ENCODE data around the gene LMNTD2. TPM values are rescaled to one million over a fixed set of nuclear protein-coding genes. Genes with fewer than 3 reads are reported as not detected.

The LMNTD2 gene
- total RNA-seq, 1 experiment from 2014 or later = 4.0 TPM

- no peak overlapping the region for H3K4me3 Mint-ChIP-seq
- peaks cover 3% of the 10 kb centered on the region; the same call in 1 of the 2 replicates for H3K27me3 Mint-ChIP-seq (ENCODE audit: low read depth)
- POLR2A ChIA-PET = no interaction called here
- ATAC-seq (no peak), DNase-seq (ENCODE audit: low spot score) (no peak)
- no peaks in the 10 kb centered on the region for H3K9me3 Mint-ChIP-seq
- H3K36me3 Mint-ChIP-seq = peaks cover 5% of the 10 kb centered on the region; the same call in 1 of the 2 replicates
- no peaks in the 10 kb centered on the region for H3K4me1 Mint-ChIP-seq
- CTCF ChIA-PET = no interaction called here
- H3K27ac Mint-ChIP-seq = no peak overlapping the region
- TF ChIP-seq TEAD4 (CRISPR knock-in tag; IDR thresholded peaks at IDR 0.05) = no peak
- no peak for TF ChIP-seq AR (CRISPR knock-in tag; IDR thresholded peaks at IDR 0.05)
- TF ChIP-seq, protein P1, sequence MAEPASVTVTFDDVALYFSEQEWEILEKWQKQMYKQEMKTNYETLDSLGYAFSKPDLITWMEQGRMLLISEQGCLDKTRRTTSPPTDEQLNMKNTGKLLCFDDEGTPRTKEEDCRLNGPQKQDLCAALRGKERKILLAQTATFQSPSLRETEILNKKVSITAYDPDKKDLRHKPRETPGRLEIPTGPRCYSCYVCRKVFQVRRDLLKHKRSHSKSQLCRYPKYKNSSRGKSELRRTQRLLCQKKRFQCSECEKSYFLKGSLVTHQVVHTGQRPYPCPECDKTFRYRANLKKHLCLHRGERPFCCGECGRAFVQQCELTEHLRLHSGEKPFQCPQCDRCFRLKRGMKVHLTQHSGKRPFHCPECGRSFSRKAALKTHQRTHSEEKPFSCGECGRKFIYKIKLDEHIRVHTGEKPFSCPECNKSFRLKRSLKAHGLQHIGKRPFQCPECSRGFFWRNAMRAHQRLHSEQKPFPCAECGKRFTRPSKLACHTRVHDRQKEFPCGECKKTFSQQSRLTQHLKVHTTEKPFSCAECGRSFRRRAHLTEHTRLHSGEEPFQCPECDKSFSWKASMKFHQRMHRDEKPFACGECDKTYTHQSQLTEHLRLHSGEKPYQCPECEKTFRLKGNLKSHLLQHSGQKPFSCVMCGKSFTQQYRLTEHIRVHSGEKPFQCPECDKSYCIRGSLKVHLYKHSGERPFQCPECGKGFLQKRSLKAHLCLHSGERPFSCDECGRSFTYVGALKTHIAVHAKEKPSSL (CRISPR knock-in tag; conservative IDR thresholded peaks at IDR 0.05) = no peak
- TF ChIP-seq ZMAT4 (CRISPR knock-in tag; IDR thresholded peaks at IDR 0.05) = no peak
- TF ChIP-seq, protein P2, sequence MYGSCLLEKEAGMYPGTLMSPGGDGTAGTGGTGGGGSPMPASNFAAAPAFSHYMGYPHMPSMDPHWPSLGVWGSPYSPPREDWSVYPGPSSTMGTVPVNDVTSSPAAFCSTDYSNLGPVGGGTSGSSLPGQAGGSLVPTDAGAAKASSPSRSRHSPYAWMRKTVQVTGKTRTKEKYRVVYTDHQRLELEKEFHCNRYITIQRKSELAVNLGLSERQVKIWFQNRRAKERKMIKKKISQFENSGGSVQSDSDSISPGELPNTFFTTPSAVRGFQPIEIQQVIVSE (CRISPR knock-in tag; IDR thresholded peaks at IDR 0.05; ENCODE audit: borderline replicate concordance) = no peak
- TF ChIP-seq NFE2L1 (CRISPR knock-in tag; IDR thresholded peaks at IDR 0.05) = no peak
- TF ChIP-seq ESRRA (CRISPR knock-in tag; IDR thresholded peaks at IDR 0.05; ENCODE audit: borderline replicate concordance) = no peak
- TF ChIP-seq NR2C2 (CRISPR knock-in tag; IDR thresholded peaks at IDR 0.05) = no peak
- TF ChIP-seq, protein P3, sequence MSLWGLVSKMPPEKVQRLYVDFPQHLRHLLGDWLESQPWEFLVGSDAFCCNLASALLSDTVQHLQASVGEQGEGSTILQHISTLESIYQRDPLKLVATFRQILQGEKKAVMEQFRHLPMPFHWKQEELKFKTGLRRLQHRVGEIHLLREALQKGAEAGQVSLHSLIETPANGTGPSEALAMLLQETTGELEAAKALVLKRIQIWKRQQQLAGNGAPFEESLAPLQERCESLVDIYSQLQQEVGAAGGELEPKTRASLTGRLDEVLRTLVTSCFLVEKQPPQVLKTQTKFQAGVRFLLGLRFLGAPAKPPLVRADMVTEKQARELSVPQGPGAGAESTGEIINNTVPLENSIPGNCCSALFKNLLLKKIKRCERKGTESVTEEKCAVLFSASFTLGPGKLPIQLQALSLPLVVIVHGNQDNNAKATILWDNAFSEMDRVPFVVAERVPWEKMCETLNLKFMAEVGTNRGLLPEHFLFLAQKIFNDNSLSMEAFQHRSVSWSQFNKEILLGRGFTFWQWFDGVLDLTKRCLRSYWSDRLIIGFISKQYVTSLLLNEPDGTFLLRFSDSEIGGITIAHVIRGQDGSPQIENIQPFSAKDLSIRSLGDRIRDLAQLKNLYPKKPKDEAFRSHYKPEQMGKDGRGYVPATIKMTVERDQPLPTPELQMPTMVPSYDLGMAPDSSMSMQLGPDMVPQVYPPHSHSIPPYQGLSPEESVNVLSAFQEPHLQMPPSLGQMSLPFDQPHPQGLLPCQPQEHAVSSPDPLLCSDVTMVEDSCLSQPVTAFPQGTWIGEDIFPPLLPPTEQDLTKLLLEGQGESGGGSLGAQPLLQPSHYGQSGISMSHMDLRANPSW (CRISPR knock-in tag; conservative IDR thresholded peaks at IDR 0.05; ENCODE audit: low read depth) = no peak
- TF ChIP-seq NR1H2 (CRISPR knock-in tag; IDR thresholded peaks at IDR 0.05) = no peak
- no peak for TF ChIP-seq SP1 (CRISPR knock-in tag; conservative IDR thresholded peaks at IDR 0.05)
Observed at GRCh38 chr11:529728-530411, 30.7 kb downstream of the LMNTD2 start.

DNA sequence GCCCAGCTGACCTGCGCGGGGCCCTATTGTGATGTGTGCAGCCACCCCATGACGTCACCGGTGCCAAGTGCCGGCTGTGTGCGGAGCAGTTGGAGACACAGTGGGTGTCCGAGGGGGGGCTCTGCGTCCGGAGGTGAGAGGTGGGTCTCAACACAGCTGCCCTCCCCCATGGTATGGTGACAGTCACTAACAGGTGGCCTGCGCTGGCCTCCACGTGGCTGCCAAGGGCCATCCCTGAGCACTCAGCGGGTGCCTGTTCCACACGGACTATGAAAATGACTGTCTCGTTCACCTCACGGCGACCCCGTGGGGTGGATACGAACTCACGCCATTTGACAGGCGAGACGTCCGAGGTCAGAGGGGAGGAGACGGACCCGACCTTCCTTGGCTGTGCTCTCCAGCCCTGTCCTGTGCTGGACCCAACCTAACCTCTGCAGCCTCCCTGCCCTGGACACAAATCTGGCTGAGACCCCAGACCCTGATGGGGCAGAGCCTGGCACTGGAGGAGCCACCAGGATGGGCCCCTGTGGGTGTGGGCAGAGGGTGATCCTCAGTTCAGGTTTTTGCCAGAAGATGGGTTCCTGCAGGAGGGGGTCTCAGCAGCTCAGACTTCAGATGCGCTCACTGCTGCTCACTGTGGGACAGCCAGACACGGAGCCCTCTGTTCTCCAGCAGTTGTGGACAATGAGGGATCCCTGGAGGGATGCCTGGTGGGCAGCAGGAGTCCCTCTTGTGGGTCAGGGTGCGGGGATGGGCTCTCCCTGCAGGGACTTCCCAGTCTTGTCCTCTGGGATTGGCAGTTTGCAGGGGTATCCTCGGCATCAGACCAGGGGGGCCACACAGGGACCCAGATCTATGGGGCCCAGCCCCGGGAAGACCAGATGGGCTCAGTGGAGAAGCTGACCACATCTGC is 31.5 kb downstream of the LMNTD2 start:
- no peak for ATAC-seq
- H3K36me3 Mint-ChIP-seq = peaks cover 5% of the 10 kb centered on the region
- CTCF ChIA-PET = no interaction called here
- peaks cover 1% of the 10 kb centered on the region for H3K9me3 Mint-ChIP-seq
- no peak for DNase-seq (ENCODE audit: low spot score)
- H3K27me3 Mint-ChIP-seq (ENCODE audit: low read depth) = peaks cover 3% of the 10 kb centered on the region
- no peak overlapping the region for H3K27ac Mint-ChIP-seq
- POLR2A ChIA-PET = no interaction called here
- no peaks in the 10 kb centered on the region for H3K4me1 Mint-ChIP-seq
- H3K4me3 Mint-ChIP-seq = no peak overlapping the region
- TF ChIP-seq TEAD4 (CRISPR knock-in tag; IDR thresholded peaks at IDR 0.05) (no peak), FOXK1 (CRISPR knock-in tag; IDR thresholded peaks at IDR 0.05) (no peak), TCF7 (CRISPR knock-in tag; IDR thresholded peaks at IDR 0.05; ENCODE audit: low read depth) (no peak), MLX (CRISPR knock-in tag; IDR thresholded peaks at IDR 0.05) (no peak), SP1 (CRISPR knock-in tag; conservative IDR thresholded peaks at IDR 0.05) (no peak)
- TF ChIP-seq, protein P1 (CRISPR knock-in tag; conservative IDR thresholded peaks at IDR 0.05) = no peak

Measured in WTC11 (cell line).